UCSD-AML1 (cell line): ENCODE measurements around the gene CADPS2.

Experiments used
- DNase-seq: peaks from one replicate; lab custom pipeline; 2025; ENCODE audit not compliant: unreplicated experiment; lab: John Stamatoyannopoulos, UW

Gene CADPS2

GRCh38 chr7:122770686-122771335 lies 115.4 kb downstream of the CADPS2 start:
- DNase-seq, result no peak

DNA sequence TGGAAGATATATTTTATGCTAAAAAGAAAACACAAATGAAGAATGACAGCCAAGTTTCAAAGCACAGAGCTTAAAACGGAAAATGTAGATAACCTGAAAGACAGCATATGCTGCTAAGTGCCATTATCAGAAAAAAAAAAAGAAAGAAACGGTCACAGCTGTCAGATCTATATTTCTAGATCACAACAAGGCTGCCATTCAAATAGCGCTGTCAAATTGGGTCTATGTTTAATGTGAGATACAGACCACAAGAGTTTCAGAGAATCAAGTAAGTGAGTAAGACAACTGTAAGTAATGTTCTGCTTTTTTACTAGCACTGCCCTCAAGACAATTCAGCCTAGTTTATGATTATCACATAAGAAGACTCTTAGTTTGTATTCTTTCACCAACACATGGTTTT lies 117.4 kb downstream of the CADPS2 start:
- DNase-seq, result no peak

- DNase-seq, result no peak
Observed at GRCh38 chr7:122767339-122767738, 118.9 kb downstream of the CADPS2 start.

GRCh38 chr7:122766593-122766992 lies 119.7 kb downstream of the CADPS2 start:
- no peak for DNase-seq

DNA sequence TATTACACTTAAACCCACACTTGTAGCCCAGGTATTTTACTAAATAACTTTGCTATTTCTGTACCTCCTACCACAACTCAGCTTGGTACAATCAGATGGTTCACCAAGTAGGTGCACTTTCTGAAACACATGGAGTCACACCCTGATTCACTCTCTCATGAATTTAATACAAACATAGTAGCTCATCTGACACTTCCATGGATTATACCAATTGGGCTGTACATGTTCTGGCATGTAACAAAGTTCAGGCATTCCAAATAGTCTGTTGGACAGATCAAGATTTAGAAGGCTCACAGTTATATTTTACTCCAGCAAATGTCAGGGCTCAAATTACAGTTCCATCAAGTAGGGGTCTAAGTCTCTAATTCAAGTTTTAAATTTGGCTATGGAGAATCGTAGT lies 121.4 kb downstream of the CADPS2 start:
- DNase-seq, result no peak

DNA sequence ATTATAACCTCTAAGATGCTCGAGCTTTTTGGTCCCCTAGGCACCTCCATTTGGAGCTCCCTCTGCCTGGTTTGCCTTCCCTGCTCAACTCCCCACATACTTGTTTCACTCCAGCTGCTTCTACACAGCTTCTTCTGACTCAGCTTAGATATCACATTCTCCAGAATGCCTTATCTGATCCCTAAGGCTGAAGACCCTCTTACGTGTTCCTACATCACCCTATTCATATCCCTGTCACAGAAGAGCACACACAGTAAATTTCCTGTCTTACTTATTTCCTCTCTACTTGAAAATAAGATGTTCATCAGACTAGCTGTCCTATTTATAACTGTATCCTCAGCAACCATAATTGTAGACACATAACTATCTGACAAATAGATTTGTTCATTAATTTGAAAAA lies 122.2 kb downstream of the CADPS2 start:
- DNase-seq, result no peak

- no peak for DNase-seq
Observed at GRCh38 chr7:122762071-122762470, 124.2 kb downstream of the CADPS2 start.

GRCh38 chr7:122758501-122758900 lies 127.8 kb downstream of the CADPS2 start:
- no peak for DNase-seq

GRCh38 chr7:122756860-122757259 lies 129.4 kb downstream of the CADPS2 start:
- no peak for DNase-seq

GRCh38 chr7:122755696-122756095 lies 130.6 kb downstream of the CADPS2 start:
- DNase-seq, result no peak

- no peak for DNase-seq
Observed at GRCh38 chr7:122752583-122752982, 133.7 kb downstream of the CADPS2 start.

DNA sequence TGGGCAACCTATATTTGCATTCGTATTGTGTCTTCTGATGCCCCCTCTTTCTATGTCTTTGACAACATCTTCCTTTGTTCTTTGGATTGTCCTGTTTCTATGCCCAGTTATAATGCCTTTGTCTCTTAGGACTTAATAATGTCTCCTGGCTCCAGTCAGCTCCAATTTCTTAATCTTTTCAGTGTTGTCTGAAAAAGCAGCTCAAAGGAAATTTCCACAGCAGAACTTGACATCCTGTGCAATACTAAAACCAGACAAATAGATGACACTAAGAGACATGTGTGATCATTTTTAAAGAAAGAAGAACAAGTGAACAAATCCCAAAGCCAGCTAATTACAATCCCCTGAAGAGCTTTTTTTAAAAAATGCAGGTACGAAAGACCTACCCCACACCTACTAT lies 135.9 kb downstream of the CADPS2 start:
- DNase-seq, result no peak

- no peak for DNase-seq
Observed at GRCh38 chr7:122748195-122748594, 138.1 kb downstream of the CADPS2 start.

DNA sequence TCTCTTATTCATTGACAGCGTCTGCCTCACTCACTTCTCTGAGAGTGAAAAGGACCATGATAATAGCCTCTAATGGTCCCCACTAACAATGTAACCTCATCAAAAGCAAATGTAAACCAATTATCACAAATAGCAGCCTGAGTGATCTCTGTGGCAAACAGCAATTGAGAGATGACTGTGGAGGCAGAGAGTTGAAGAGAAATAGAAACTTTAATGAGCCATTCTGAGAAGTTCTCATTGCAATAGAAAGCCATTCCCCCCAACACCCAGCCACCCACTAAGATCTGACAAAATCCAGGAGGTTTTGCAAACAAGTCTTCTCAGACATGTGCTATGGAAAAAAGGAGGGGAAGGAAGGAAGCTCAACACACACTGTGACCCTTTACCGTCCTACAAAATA lies 139.3 kb downstream of the CADPS2 start:
- DNase-seq, result no peak

- DNase-seq, result no peak
Observed at GRCh38 chr7:122743211-122743610, 143.0 kb downstream of the CADPS2 start.

DNA sequence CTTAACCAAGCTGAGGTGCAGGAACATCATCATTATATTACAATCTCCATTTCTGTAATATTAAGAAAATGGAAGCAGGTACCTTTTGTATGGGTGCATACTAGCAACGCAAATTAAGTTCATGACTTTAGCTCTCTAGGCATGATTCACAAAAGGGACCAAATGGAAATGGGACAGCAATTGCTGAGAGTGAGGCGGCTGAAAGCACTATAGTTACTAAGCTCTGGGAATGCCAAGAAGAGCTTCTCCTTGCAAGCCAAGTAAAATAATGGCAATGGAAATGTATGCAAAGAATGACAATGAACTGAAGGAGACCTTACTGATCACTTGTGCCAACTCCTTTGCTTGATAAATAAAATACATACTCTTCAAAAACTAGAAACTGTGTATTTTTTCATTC lies 147.3 kb downstream of the CADPS2 start:
- no peak for DNase-seq

DNA sequence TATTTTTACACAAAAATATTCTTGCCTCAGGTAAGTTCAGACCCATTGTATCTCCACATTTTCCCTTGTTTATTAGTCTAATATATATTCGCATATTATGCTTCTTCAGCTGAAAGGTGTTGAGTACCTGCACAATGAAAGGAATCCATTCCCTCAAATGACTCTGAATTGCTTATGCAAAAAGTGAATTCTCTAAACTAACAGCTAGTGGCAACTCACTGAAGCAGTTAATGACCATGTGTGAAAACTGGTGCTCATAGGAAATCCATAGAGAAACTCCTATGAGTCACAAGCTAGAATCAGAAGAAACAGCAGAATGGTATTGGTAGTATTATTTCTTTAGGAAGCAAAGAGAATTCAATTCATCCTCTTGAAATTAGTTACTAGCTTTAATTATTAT lies 150.1 kb downstream of the CADPS2 start:
- DNase-seq, result no peak

DNA sequence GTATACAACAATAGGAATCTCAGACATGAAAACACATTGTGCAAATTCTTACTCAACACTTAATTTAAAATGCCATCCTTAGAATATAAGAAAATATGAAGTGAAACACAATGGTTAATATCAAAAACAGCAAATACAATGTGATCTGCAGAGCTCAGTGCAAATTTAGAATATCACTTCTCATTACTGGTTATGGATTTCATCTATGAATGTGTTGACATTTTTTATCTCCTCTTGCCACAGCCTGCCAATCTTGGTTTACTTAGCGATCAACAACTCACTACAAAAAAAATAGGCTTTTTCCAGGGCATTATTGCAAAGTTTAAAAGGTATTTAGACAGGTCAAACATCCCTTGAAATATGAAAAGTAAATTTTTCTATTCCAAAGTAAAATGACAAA lies 158.5 kb downstream of the CADPS2 start:
- no peak for DNase-seq

DNA sequence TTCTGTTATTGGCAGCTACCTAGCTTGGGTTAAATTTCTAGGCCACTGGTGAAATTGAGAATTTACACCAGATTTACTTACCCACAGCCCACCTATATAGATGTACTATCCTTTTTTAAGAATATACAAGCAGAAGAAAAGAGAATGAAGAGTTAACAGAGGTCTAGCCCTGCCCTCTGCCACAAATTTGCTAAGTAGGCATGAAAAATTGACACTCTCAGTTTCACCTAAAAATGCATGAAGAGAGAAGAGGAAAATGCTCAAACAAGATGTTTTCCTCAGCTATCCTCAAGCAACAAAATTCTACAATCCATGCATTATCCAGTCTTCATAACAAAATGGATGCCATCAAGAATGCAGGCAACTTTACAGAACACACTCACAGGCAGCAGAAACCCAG lies 158.9 kb downstream of the CADPS2 start:
- DNase-seq, result no peak

DNA sequence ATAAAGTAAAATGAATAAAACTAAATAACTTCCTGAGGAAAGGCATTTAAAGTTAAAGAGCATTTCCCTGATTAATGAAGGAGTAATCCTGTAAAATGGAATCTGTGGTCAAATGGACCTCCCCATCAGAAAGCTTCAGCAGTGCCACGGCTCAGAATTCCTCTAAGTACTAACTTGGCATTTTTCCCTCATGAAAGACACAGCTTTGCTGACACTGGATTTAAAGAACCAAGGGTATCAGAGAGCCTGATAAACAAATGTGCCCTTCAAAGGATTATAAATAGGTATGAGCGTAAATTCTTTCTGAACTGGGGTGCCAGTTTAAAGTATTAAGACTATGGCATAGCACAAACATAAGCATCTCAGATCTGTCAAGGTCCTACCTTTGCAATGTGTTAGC lies 159.4 kb downstream of the CADPS2 start:
- DNase-seq, result no peak

- DNase-seq, result no peak
Observed at GRCh38 chr7:122724366-122724765, 161.9 kb downstream of the CADPS2 start.

DNA sequence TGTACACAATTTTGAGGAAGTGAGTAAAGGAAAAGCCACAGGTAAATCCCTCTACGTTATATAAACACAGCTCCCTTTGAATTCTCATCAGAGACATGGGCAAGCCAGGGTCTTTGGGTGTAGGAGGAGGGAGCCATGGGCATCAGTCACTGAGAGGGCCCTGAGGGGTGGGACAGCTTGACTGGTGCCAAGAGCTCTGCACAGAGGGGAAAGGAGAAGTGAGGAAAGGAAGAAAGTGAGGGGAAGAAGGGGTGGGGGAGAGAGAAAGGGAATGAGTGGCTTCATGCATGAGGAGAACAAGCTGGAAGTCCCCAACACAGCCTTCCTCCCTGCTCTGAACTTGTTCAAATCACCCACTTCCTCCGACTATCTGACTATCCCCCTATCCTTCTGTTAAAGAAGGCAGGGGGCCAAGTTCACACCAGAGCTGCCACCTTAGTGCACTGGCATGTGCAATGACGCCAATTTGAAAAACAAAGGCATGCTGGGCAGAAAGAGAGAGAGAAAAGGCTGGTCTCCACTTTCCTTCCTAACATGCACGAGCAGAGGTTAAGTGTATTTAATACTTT lies 167.2 kb downstream of the CADPS2 start:
- no peak for DNase-seq
